IMR-90 (cell line): Measurements from ENCODE around the gene PRR33. TPM values are rescaled to one million over a fixed set of nuclear protein-coding genes. Genes with fewer than 3 reads are reported as not detected.

Experiments
- ATAC-seq: fragments of 200-7000 bp; cut with Tn5 transposase; 2 replicates; pipeline ENCODE4 v1.9.1; 2020; ENCODE audit warnings: low read depth, mild to moderate bottlenecking, moderate library complexity
- BruUV-seq: library from RNA; stranded (reverse); fragments of 400-500 nt; replicated peaks from 2 replicates; lab custom pipeline; 2021; lab: Mats Ljungman, UMichigan
- CTCF ChIA-PET: fragments of 300-600 bp; formaldehyde crosslinking; extraction: SDS; loops from one replicate; lab custom pipeline; 2021; ENCODE audit warnings: antibody characterized with exemption; lab: Yijun Ruan, JAX
- POLR2A ChIA-PET: fragments of 300-600 bp; sonication (Branson Sonifier 250); formaldehyde crosslinking; loops from one replicate; lab custom pipeline; 2022; ENCODE audit warnings: antibody characterized with exemption; ENCODE audit not compliant: unreplicated experiment; lab: Charles Lee
- DNase-seq: peaks from one replicate; pipeline ENCODE4 v3.0.0; 2013
- H2AFZ ChIP-seq: replicated peaks from 2 replicates; pipeline ENCODE3; 2013; ENCODE audit warnings: low read length, mild to moderate bottlenecking; ENCODE audit not compliant: poor library complexity
- H2AK5ac ChIP-seq: 2 replicates; pipeline ENCODE4 v1.6.1; 2013; ENCODE audit warnings: low read depth, low read length, inconsistent platforms
- H2AK9ac ChIP-seq: replicated peaks from 2 replicates; pipeline ENCODE3; 2013; ENCODE audit warnings: mild to moderate bottlenecking, low read depth, low read length, moderate library complexity; ENCODE audit not compliant: poor library complexity
- H2BK120ac ChIP-seq: 2 replicates; pipeline ENCODE4 v1.6.1; 2013; ENCODE audit warnings: low read depth, low read length, inconsistent platforms
- H2BK15ac ChIP-seq: 3 replicates; pipeline ENCODE4 v1.6.1; 2013; ENCODE audit warnings: low read depth, low read length, inconsistent platforms
- H2BK20ac ChIP-seq: 2 replicates; pipeline ENCODE4 v1.6.1; 2013; ENCODE audit warnings: low read depth, mild to moderate bottlenecking, inconsistent platforms, low read length, moderate library complexity
- H2BK5ac ChIP-seq: 2 replicates; pipeline ENCODE4 v1.6.1; 2013; ENCODE audit warnings: mild to moderate bottlenecking, low read depth, low read length, inconsistent platforms; ENCODE audit not compliant: poor library complexity, severe bottlenecking
- H3K14ac ChIP-seq: replicated peaks from 2 replicates; pipeline ENCODE4 v1.6.1; 2013; ENCODE audit warnings: low read depth, low read length, inconsistent platforms
- H3K18ac ChIP-seq: 2 replicates; pipeline ENCODE4 v1.6.1; 2013; ENCODE audit warnings: low read depth, low read length, control low read depth
- H3K23ac ChIP-seq: 2 replicates; pipeline ENCODE4 v1.6.1; 2013; ENCODE audit warnings: low read depth, low read length, inconsistent platforms
- H3K27ac ChIP-seq: 2 replicates; pipeline ENCODE4 v1.5.1; 2013; ENCODE audit warnings: mild to moderate bottlenecking, control low read depth, low read length; ENCODE audit not compliant: insufficient read depth
- H3K27me3 ChIP-seq: 2 replicates; pipeline ENCODE4 v1.6.1; 2013; ENCODE audit warnings: low read length; ENCODE audit not compliant: control insufficient read depth, insufficient read depth
- H3K36me3 ChIP-seq: 2 replicates; pipeline ENCODE4 v1.6.1; 2013; ENCODE audit warnings: low read length, mixed read lengths; ENCODE audit not compliant: control insufficient read depth, insufficient read depth
- H3K4ac ChIP-seq: 2 replicates; pipeline ENCODE4 v1.6.1; 2013; ENCODE audit warnings: low read depth, low read length, inconsistent platforms
- H3K4me1 ChIP-seq: 2 replicates; pipeline ENCODE4 v1.6.1; 2013; ENCODE audit warnings: low read length, mixed read lengths; ENCODE audit not compliant: control insufficient read depth, insufficient read depth
- H3K4me2 ChIP-seq: 2 replicates; pipeline ENCODE4 v1.6.1; 2013; ENCODE audit warnings: low read depth, mild to moderate bottlenecking, control low read depth, low read length, moderate library complexity
- H3K4me3 ChIP-seq: 2 replicates; pipeline ENCODE4 v1.5.1; 2013; ENCODE audit warnings: low read depth, mild to moderate bottlenecking, control low read depth, low read length, moderate library complexity; ENCODE audit not compliant: insufficient read depth
- H3K56ac ChIP-seq: 2 replicates; pipeline ENCODE4 v1.6.1; 2013; ENCODE audit warnings: low read length, inconsistent platforms; ENCODE audit not compliant: insufficient read depth; ENCODE audit errors: extremely low read depth
- H3K79me1 ChIP-seq, 2 experiments: 2 replicates each; pipeline ENCODE4 v1.6.1; 2013; ENCODE audit warnings: low read length in 2 of 2, inconsistent platforms in 1 of 2, low read depth in 1 of 2
- H3K9ac ChIP-seq: 2 replicates; pipeline ENCODE4 v1.6.1; 2013; ENCODE audit warnings: low read depth, low read length, control low read depth
- H3K9me1 ChIP-seq: 2 replicates; pipeline ENCODE4 v1.6.1; 2013; ENCODE audit warnings: low read length, inconsistent platforms; ENCODE audit not compliant: insufficient read depth
- H3K9me3 ChIP-seq: 2 replicates; pipeline ENCODE4 v1.6.1; 2013; ENCODE audit warnings: low read length; ENCODE audit not compliant: control insufficient read depth, insufficient read depth
- H4K20me1 ChIP-seq: 2 replicates; pipeline ENCODE4 v1.6.1; 2013; ENCODE audit warnings: low read length, inconsistent platforms; ENCODE audit not compliant: insufficient read depth
- H4K5ac ChIP-seq: 2 replicates; pipeline ENCODE4 v1.6.1; 2013; ENCODE audit warnings: mild to moderate bottlenecking, low read depth, low read length, control low read depth
- H4K8ac ChIP-seq, 2 experiments: 2 replicates each; pipeline ENCODE4 v1.6.1; 2013; ENCODE audit warnings: low read depth in 2 of 2, low read length in 2 of 2, control low read depth in 1 of 2, inconsistent platforms in 1 of 2
- H4K91ac ChIP-seq: 2 replicates; pipeline ENCODE4 v1.6.1; 2013; ENCODE audit warnings: low read depth, low read length, inconsistent platforms; ENCODE audit not compliant: insufficient read depth
- BHLHE40 ChIP-seq: fragments of 150-350 bp; IDR thresholded peaks from 2 replicates; pipeline ENCODE4 v1.6.1; 2016; ENCODE audit warnings: mild to moderate bottlenecking, low read depth, low read length
- CHD1 ChIP-seq: IDR thresholded peaks from 2 replicates; pipeline ENCODE4 v1.6.1; 2012; ENCODE audit warnings: low read depth, low read length, improper control_type of control experiment
- FOS ChIP-seq: fragments of 150-350 bp; IDR thresholded peaks from 2 replicates; pipeline ENCODE4 v1.6.1; 2016; ENCODE audit warnings: low read depth, low read length
- MAFK ChIP-seq: IDR thresholded peaks from 2 replicates; pipeline ENCODE4 v1.6.1; 2012; ENCODE audit warnings: low read depth, low read length, improper control_type of control experiment
- MAZ ChIP-seq: IDR thresholded peaks from 2 replicates; pipeline ENCODE4 v1.6.1; 2012; ENCODE audit warnings: low read depth, mild to moderate bottlenecking, low read length, improper control_type of control experiment, moderate library complexity, borderline replicate concordance
- MXI1 ChIP-seq: IDR thresholded peaks from 2 replicates; pipeline ENCODE4 v1.6.1; 2012; ENCODE audit warnings: low read depth, mild to moderate bottlenecking, low read length, moderate library complexity, borderline replicate concordance
- NFE2L2 ChIP-seq: fragments of 150-350 bp; IDR thresholded peaks from 2 replicates; pipeline ENCODE4 v1.6.1; 2016; ENCODE audit warnings: low read depth, mild to moderate bottlenecking, low read length
- POLR2A ChIP-seq: IDR thresholded peaks from 2 replicates; pipeline ENCODE4 v1.6.1; 2012; ENCODE audit warnings: mild to moderate bottlenecking, low read depth, low read length
- RAD21 ChIP-seq: IDR thresholded peaks from 2 replicates; pipeline ENCODE4 v1.6.1; 2012; ENCODE audit warnings: low read length, improper control_type of control experiment
- RCOR1 ChIP-seq: IDR thresholded peaks from 2 replicates; pipeline ENCODE4 v1.6.1; 2012; ENCODE audit warnings: mild to moderate bottlenecking, low read length, improper control_type of control experiment; ENCODE audit not compliant: insufficient replicate concordance
- RFX5 ChIP-seq: IDR thresholded peaks from 2 replicates; pipeline ENCODE4 v1.8.0; 2012; ENCODE audit warnings: low read depth, mild to moderate bottlenecking, low read length, moderate library complexity
- SMC3 ChIP-seq: fragments of 150-350 bp; IDR thresholded peaks from 2 replicates; pipeline ENCODE4 v1.6.1; 2016; ENCODE audit warnings: low read depth, mild to moderate bottlenecking, antibody characterized with exemption, low read length, moderate library complexity
- whole genome bisulfite sequencing, 2 experiments: methylation state at CpG; one replicate each; pipeline versions ENCODE4 v1.1.5 to v1.1.7; 2013; ENCODE audit warnings: missing lambda C conversion rate in 2 of 2; ENCODE audit not compliant: insufficient read length in 1 of 2; ENCODE audit errors: extremely low coverage in 2 of 2; 5-methylcytosine and 5-hydroxymethylcytosine counted together
- dilution Hi-C: fragments of 300-500 bp; cut with HindIII; formaldehyde crosslinking; loops from one replicate; pipeline ENCODE4 v1.14.3; 2018; ENCODE audit warnings: low sequenced_read_pairs; ENCODE audit not compliant: unreplicated experiment
- in situ Hi-C: fragments of 300-500 bp; cut with MboI; formaldehyde crosslinking; loops from 3 replicates; pipeline ENCODE4 v1.14.3; 2019; ENCODE audit warnings: low sequenced_read_pairs, inconsistent platforms, mixed read lengths
- intact Hi-C: fragments of 100-400 bp; cut with micrococcal nuclease; formaldehyde crosslinking; loops from 2 replicates; pipeline ENCODE4 v1.10.0; 2022
- polyA plus RNA-seq, 3 experiments: library from polyadenylated mRNA; depleted of rRNA; stranded (reverse); fragments of >200 nt; gene quantifications; 2 replicates each; pipeline ENCODE4 v1.2.3, GENCODE V29; 2012; ENCODE audit warnings: low replicate concordance in 1 of 3
- total RNA-seq: library from RNA; depleted of rRNA; stranded (reverse); fragments of >200 nt; gene quantifications from 2 replicates; pipeline ENCODE4 v1.2.3, GENCODE V29; 2012
- TF ChIP-seq, protein P1 (sequence below): fragments of 150-350 bp; IDR thresholded peaks from 2 replicates; pipeline ENCODE4 v1.6.1; 2017; ENCODE audit warnings: mild to moderate bottlenecking, antibody characterized with exemption, low read length, low read depth
- TF ChIP-seq, protein P2 (sequence below): conservative IDR thresholded peaks from 2 replicates; pipeline ENCODE4 v1.5.1; 2012; ENCODE audit warnings: mild to moderate bottlenecking, low read depth, low read length, improper control_type of control experiment
- TF ChIP-seq, protein P3 (sequence below): fragments of 150-350 bp; IDR thresholded peaks from 2 replicates; pipeline ENCODE4 v1.6.1; 2016; ENCODE audit warnings: low read depth, mild to moderate bottlenecking, low read length, moderate library complexity, borderline replicate concordance

PRR33 gene
- total and polyA plus RNA-seq, 2 of the 4 experiments (the other 2 are of a cell fraction): not detected

DNA sequence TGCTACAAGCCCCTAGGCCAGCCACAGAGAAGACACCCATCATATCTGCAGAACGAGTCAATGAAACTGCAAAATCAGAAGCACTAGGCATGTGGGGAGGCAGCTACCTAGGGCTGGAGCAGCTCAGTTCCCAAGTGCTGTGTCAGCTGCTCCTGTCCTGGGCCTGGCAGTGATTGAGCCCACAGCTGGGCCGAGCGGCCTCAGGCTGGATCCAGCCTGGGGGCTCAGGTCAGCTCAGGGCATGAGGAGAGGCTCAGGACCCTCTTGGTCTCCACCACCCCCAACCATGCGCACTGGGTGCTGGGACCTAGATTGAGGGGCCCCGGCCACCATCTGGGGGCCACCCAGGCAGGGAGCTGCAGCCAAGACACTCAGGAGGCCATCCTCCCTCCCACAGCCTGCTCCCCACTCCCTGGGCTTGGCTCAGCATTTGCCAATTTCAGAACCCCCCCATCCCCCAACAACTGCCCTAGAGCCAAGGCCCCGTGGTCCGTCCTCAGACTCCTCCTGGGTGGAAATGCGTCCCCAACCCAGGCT, 25.4 kb upstream of the PRR33 start:
- DNase-seq (no peak), ATAC-seq (no peak)
- H2AK5ac ChIP-seq: no peak overlapping the region
- H3K27ac ChIP-seq: no peak overlapping the region
- intact Hi-C loops (no loop called here), in situ Hi-C loops (no loop called here), dilution Hi-C loops (no loop called here)
- H3K4me3 ChIP-seq: no peak overlapping the region
- TF ChIP-seq, protein P1, sequence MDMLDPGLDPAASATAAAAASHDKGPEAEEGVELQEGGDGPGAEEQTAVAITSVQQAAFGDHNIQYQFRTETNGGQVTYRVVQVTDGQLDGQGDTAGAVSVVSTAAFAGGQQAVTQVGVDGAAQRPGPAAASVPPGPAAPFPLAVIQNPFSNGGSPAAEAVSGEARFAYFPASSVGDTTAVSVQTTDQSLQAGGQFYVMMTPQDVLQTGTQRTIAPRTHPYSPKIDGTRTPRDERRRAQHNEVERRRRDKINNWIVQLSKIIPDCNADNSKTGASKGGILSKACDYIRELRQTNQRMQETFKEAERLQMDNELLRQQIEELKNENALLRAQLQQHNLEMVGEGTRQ: no peak
- TF ChIP-seq MAFK (no peak), CHD1 (no peak), RFX5 (no peak), MXI1 (no peak), BHLHE40 (no peak), SMC3 (no peak), RAD21 (no peak), FOS (no peak), RCOR1 (no peak), MAZ (no peak), POLR2A (no peak), NFE2L2 (no peak)
- TF ChIP-seq, protein P2, sequence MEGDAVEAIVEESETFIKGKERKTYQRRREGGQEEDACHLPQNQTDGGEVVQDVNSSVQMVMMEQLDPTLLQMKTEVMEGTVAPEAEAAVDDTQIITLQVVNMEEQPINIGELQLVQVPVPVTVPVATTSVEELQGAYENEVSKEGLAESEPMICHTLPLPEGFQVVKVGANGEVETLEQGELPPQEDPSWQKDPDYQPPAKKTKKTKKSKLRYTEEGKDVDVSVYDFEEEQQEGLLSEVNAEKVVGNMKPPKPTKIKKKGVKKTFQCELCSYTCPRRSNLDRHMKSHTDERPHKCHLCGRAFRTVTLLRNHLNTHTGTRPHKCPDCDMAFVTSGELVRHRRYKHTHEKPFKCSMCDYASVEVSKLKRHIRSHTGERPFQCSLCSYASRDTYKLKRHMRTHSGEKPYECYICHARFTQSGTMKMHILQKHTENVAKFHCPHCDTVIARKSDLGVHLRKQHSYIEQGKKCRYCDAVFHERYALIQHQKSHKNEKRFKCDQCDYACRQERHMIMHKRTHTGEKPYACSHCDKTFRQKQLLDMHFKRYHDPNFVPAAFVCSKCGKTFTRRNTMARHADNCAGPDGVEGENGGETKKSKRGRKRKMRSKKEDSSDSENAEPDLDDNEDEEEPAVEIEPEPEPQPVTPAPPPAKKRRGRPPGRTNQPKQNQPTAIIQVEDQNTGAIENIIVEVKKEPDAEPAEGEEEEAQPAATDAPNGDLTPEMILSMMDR: no peak
- TF ChIP-seq, protein P3, sequence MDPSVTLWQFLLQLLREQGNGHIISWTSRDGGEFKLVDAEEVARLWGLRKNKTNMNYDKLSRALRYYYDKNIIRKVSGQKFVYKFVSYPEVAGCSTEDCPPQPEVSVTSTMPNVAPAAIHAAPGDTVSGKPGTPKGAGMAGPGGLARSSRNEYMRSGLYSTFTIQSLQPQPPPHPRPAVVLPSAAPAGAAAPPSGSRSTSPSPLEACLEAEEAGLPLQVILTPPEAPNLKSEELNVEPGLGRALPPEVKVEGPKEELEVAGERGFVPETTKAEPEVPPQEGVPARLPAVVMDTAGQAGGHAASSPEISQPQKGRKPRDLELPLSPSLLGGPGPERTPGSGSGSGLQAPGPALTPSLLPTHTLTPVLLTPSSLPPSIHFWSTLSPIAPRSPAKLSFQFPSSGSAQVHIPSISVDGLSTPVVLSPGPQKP: no peak
- H4K91ac ChIP-seq: no peak overlapping the region
- no peak overlapping the region for H3K9ac ChIP-seq
- WGBS, 2 experiments: 50% methylated on average over 2 of the region's 8 CpGs; no CpG with 5 or more reads in 1 of the 2 experiments
- no peak overlapping the region for H2BK20ac ChIP-seq
- H3K18ac ChIP-seq: no peak overlapping the region
- no peak overlapping the region for H4K5ac ChIP-seq
- H2AK9ac ChIP-seq: peak overlapping the region; percentile 13
- no peak overlapping the region for H3K4me2 ChIP-seq
- no peak overlapping the region for H3K4ac ChIP-seq
- no peak overlapping the region for H3K56ac ChIP-seq
- no peak overlapping the region for H2AFZ ChIP-seq
- no peaks in the 10 kb centered on the region for H3K9me3 ChIP-seq
- BruUV-seq: no TSS peak
- no peak overlapping the region for H2BK120ac ChIP-seq
- H4K8ac ChIP-seq: no peak overlapping the region
- ChIA-PET POLR2A (no interaction called here), CTCF (no interaction called here)
- H3K9me1 ChIP-seq: no peaks in the 10 kb centered on the region
- no peak overlapping the region for H2BK5ac ChIP-seq
- no peak overlapping the region for H3K14ac ChIP-seq
- H3K4me1 ChIP-seq: no peaks in the 10 kb centered on the region
- H3K79me1 ChIP-seq: no peaks in the 10 kb centered on the region
- H3K36me3 ChIP-seq: no peaks in the 10 kb centered on the region
- no peaks in the 10 kb centered on the region; the same call in 1 of the 2 replicates for H4K20me1 ChIP-seq
- H2BK15ac ChIP-seq: no peak overlapping the region
- H3K27me3 ChIP-seq: peaks cover 9% of the 10 kb centered on the region
- H3K23ac ChIP-seq: no peak overlapping the region
